HepG2 (cell line): ENCODE results near the gene SMC1B. TPM values are rescaled to one million over a fixed set of nuclear protein-coding genes. Genes with fewer than 3 reads are reported as not detected.

ENCODE experiments used
- CBFB ChIP-seq: sonication (generic); formaldehyde crosslinking; IDR thresholded peaks from 2 replicates; pipeline ENCODE4 v1.4.0; 2020; ENCODE audit warnings: missing genetic modification reagents
- IKZF1 ChIP-seq: fragments of 450-650 bp; IDR thresholded peaks from 2 replicates; pipeline ENCODE4 v1.7.1; 2016
- KDM5A ChIP-seq: fragments of 200-600 bp; sonication (generic); IDR thresholded peaks from 2 replicates; pipeline ENCODE4 v1.7.0; 2018; ENCODE audit warnings: antibody characterized with exemption, mild to moderate bottlenecking, low read length, borderline replicate concordance
- MIER2 ChIP-seq: IDR thresholded peaks from 2 replicates; pipeline ENCODE4 v1.6.1; 2016; ENCODE audit warnings: missing biosample characterization, missing genetic modification reagents
- MLLT10 ChIP-seq: sonication (generic); formaldehyde crosslinking; IDR thresholded peaks from 2 replicates; pipeline ENCODE4 v1.4.0; 2020; ENCODE audit warnings: missing genetic modification reagents
- NFYC ChIP-seq: IDR thresholded peaks from 2 replicates; pipeline ENCODE4 v1.6.1; 2016; ENCODE audit warnings: missing genetic modification reagents, missing compliant biosample characterization
- RFXAP ChIP-seq: sonication (generic); formaldehyde crosslinking; IDR thresholded peaks from 2 replicates; pipeline ENCODE4 v1.4.0; 2020; ENCODE audit warnings: missing genetic modification reagents, borderline replicate concordance
- STAT5B ChIP-seq: sonication (generic); formaldehyde crosslinking; IDR thresholded peaks from 2 replicates; pipeline ENCODE4 v1.4.0; 2020; ENCODE audit warnings: missing genetic modification reagents
- TBP ChIP-seq: sonication (generic); formaldehyde crosslinking; IDR thresholded peaks from 2 replicates; pipeline ENCODE4 v1.5.0; 2020; ENCODE audit warnings: missing genetic modification reagents
- TRIM22 ChIP-seq: fragments of 450-650 bp; IDR thresholded peaks from 2 replicates; pipeline ENCODE4 v1.6.1; 2017
- XRCC5 ChIP-seq: fragments of 200-400 bp; formaldehyde crosslinking; optimal IDR thresholded peaks from 2 replicates; pipeline ENCODE3; 2017; ENCODE audit warnings: mild to moderate bottlenecking, low read length
- ZKSCAN1 ChIP-seq: fragments of 150-350 bp; IDR thresholded peaks from 2 replicates; pipeline ENCODE4 v1.6.1; 2014; ENCODE audit warnings: low read length
- ZNF24 ChIP-seq: fragments of 450-650 bp; IDR thresholded peaks from 2 replicates; pipeline ENCODE4 v1.6.1; 2017; ENCODE audit warnings: antibody characterized with exemption, mild to moderate bottlenecking
- ZNF460 ChIP-seq: sonication (generic); formaldehyde crosslinking; IDR thresholded peaks from 2 replicates; pipeline ENCODE4 v1.5.1; 2020; ENCODE audit warnings: missing genetic modification reagents, mild to moderate bottlenecking, borderline replicate concordance
- ZNF598 ChIP-seq: sonication (generic); formaldehyde crosslinking; IDR thresholded peaks from 2 replicates; pipeline ENCODE4 v1.5.1; 2020; ENCODE audit warnings: mild to moderate bottlenecking, missing genetic modification reagents, borderline replicate concordance
- ZNF629 ChIP-seq: sonication (generic); formaldehyde crosslinking; conservative IDR thresholded peaks from 2 replicates; pipeline ENCODE4 v1.5.0; 2020; ENCODE audit warnings: missing genetic modification reagents
- ZNF670 ChIP-seq: sonication (generic); formaldehyde crosslinking; IDR thresholded peaks from 2 replicates; pipeline ENCODE4 v1.8.0; 2022; ENCODE audit warnings: mild to moderate bottlenecking, missing genetic modification reagents, borderline replicate concordance
- ZNF691 ChIP-seq: sonication (generic); formaldehyde crosslinking; IDR thresholded peaks from 2 replicates; pipeline ENCODE4 v1.4.0; 2020; ENCODE audit warnings: missing genetic modification reagents, low read depth, mild to moderate bottlenecking, borderline replicate concordance
- polyA plus RNA-seq, 8 experiments: library from polyadenylated mRNA; depleted of rRNA in 3 of 8; stranded (reverse) in 7 of 8; unstranded in 1 of 8; fragments of >200 nt; fragmentation: Illumina TruSeq in 4 of 8; extraction: Trizol in 4 of 8; gene quantifications; 2 replicates each; pipeline versions ENCODE4 v1.2.1 to v1.2.3, GENCODE V29; 2011 to 2016; ENCODE audit warnings: low read depth in 4 of 8, missing spikeins in 1 of 8, mixed read lengths in 1 of 8; ENCODE audit not compliant: insufficient read depth in 1 of 8
- total RNA-seq, 5 experiments: library from RNA; depleted of rRNA; stranded (reverse); fragments of >200 nt; fragmentation: Illumina TruSeq; extraction: Trizol; gene quantifications; 2 replicates each; pipeline ENCODE4 v1.2.3, GENCODE V29; 2016; ENCODE audit warnings: low read depth in 1 of 5
- TF ChIP-seq, protein P1 (sequence below): sonication (generic); formaldehyde crosslinking; IDR thresholded peaks from one replicate; pipeline ENCODE4 v1.5.1; 2020; ENCODE audit warnings: mild to moderate bottlenecking, missing genetic modification reagents; ENCODE audit errors: not compliant biosample characterization

Gene SMC1B
- total and polyA plus RNA-seq, 2 of the 13 experiments (the other 11 are each of a cell fraction or from before 2014, with no cell fraction given), result not detected

DNA sequence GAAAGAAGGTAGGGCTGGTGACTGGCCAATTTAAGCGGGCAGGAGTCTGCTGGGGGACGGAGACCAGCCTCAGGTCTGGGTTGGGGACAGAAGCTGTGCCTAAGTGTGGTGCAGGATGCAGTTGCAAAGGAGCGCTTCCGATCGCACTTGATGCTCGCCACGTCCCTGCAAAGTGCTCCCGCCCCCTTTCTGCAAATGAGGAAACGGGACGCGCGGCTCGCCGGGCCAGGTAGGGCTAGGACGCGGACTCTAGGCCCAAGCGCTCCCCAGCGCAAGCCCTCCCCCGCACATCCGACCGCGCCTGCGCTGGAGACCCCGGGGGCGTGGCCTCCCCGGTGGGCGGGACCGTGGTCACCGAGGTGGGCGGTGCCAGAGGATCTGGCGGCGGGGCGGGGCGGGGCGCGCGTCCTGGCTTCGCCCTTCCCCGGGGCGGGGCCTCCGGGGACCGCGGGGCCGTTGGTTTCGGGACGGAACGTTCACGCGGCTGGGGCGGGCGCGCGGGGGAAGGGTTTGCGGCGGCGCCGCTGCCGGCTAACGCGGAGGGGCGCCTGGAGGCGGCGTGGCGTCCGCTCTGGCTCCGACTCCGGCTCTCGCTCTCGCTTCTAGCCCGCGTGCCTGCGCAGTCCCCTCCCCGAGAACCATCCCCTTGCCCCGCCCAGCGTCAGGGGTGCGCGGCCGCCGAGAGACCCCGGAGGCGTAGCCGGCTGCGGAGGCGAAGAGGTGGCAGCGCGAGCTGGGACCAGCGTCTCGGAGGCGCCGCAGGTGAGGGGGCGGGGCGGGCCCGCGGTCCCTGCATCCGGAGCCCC is 103.8 kb downstream of the SMC1B start, which contains the start of gene FAM118A (continued):
- no peak for TF ChIP-seq TBP
- no peak for TF ChIP-seq MIER2
- TF ChIP-seq ZNF629 (CRISPR knock-in tag), result peak; percentile 44; the same call in 1 of the 2 replicates
- TF ChIP-seq MLLT10 (CRISPR knock-in tag), result no peak
- TF ChIP-seq TRIM22, result no peak
- no peak for TF ChIP-seq ZNF460 (CRISPR knock-in tag)
- no peak for TF ChIP-seq KDM5A
- peak; percentile 99 for TF ChIP-seq ZNF691
- TF ChIP-seq NFYC (CRISPR knock-in tag), result peak; percentile 19; the same call in 1 of the 2 replicates
- TF ChIP-seq, protein P1, sequence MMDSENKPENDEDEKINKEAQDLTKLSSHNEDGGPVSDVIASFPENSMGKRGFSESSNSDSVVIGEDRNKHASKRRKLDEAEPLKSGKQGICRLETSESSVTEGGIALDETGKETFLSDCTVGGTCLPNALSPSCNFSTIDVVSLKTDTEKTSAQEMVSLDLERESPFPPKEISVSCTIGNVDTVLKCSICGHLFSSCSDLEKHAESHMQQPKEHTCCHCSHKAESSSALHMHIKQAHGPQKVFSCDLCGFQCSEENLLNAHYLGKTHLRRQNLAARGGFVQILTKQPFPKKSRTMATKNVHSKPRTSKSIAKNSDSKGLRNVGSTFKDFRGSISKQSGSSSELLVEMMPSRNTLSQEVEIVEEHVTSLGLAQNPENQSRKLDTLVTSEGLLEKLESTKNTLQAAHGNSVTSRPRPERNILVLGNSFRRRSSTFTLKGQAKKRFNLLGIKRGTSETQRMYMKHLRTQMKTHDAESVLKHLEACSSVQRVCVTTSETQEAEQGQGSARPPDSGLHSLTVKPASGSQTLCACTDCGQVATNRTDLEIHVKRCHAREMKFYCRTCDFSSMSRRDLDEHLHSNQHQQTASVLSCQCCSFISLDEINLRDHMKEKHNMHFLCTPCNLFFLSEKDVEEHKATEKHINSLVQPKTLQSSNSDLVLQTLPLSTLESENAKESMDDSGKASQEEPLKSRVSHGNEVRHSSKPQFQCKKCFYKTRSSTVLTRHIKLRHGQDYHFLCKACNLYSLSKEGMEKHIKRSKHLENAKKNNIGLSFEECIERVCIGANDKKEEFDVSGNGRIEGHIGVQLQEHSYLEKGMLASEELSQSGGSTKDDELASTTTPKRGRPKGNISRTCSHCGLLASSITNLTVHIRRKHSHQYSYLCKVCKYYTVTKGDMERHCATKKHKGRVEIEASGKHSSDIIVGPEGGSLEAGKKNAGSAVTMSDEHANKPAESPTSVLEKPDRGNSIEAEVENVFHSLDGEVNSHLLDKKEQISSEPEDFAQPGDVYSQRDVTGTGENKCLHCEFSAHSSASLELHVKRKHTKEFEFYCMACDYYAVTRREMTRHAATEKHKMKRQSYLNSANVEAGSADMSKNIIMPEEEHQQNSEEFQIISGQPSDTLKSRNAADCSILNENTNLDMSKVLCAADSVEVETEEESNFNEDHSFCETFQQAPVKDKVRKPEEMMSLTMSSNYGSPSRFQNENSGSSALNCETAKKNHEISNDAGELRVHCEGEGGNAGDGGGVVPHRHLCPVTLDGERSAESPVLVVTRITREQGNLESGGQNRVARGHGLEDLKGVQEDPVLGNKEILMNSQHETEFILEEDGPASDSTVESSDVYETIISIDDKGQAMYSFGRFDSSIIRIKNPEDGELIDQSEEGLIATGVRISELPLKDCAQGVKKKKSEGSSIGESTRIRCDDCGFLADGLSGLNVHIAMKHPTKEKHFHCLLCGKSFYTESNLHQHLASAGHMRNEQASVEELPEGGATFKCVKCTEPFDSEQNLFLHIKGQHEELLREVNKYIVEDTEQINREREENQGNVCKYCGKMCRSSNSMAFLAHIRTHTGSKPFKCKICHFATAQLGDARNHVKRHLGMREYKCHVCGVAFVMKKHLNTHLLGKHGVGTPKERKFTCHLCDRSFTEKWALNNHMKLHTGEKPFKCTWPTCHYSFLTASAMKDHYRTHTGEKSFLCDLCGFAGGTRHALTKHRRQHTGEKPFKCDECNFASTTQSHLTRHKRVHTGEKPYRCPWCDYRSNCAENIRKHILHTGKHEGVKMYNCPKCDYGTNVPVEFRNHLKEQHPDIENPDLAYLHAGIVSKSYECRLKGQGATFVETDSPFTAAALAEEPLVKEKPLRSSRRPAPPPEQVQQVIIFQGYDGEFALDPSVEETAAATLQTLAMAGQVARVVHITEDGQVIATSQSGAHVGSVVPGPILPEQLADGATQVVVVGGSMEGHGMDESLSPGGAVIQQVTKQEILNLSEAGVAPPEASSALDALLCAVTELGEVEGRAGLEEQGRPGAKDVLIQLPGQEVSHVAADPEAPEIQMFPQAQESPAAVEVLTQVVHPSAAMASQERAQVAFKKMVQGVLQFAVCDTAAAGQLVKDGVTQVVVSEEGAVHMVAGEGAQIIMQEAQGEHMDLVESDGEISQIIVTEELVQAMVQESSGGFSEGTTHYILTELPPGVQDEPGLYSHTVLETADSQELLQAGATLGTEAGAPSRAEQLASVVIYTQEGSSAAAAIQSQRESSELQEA (CRISPR knock-in tag), result no peak
- no peak for TF ChIP-seq ZNF24
- no peak for TF ChIP-seq ZNF598 (CRISPR knock-in tag)
- 0 out of 2 replicates have a peak, but pooled peaks have one; percentile 38 for TF ChIP-seq STAT5B (CRISPR knock-in tag)
- peak; percentile 87 for TF ChIP-seq CBFB (CRISPR knock-in tag)
- no peak for TF ChIP-seq ZKSCAN1
- TF ChIP-seq IKZF1, result no peak
- peak; percentile 52 for TF ChIP-seq XRCC5
- 0 out of 2 replicates have a peak, but pooled peaks have one; percentile 14 for TF ChIP-seq RFXAP
- TF ChIP-seq ZNF670 (CRISPR knock-in tag), result peak; percentile 76; the same call in 1 of the 2 replicates
